GM12864 (cell line): ENCODE data around the gene SHLD2.

ENCODE experiments used
- DNase-seq: peaks from one replicate; pipeline ENCODE4 v3.0.0-alpha.2; 2011; ENCODE audit warnings: low read depth
- H3K4me3 ChIP-seq: 2 replicates; pipeline ENCODE4 v1.5.1; 2011; ENCODE audit warnings: mild to moderate bottlenecking, low read depth, low read length, control low read depth
- TF ChIP-seq, protein P1 (sequence below): IDR thresholded peaks from 2 replicates; pipeline ENCODE4 v1.5.1; 2011; ENCODE audit warnings: low read depth, mild to moderate bottlenecking, moderate library complexity, low read length, control low read depth, inconsistent platforms; ENCODE audit errors: missing control alignments

The SHLD2 gene

DNA sequence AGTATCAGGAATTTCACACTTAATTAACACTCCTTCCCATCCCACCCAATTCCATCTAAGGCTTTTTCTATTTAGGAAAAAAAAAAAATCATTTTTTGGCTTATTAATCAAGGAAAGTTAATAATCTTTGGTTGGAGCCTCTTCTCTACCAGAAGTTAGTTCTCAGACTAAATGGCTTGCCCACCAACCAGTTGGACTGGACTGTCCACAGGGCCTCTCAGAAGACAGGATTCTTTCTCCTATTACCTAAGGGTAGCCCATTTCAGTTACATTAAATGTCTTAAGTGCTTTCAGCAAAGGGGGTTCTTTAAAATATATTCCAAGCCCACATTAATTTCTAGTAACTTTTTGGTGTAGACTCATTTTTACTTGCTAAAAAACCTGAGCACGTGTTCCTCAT is 35.6 kb upstream of the SHLD2 start:
- no peak for DNase-seq
- H3K4me3 ChIP-seq, result no peak overlapping the region
- TF ChIP-seq, protein P1, sequence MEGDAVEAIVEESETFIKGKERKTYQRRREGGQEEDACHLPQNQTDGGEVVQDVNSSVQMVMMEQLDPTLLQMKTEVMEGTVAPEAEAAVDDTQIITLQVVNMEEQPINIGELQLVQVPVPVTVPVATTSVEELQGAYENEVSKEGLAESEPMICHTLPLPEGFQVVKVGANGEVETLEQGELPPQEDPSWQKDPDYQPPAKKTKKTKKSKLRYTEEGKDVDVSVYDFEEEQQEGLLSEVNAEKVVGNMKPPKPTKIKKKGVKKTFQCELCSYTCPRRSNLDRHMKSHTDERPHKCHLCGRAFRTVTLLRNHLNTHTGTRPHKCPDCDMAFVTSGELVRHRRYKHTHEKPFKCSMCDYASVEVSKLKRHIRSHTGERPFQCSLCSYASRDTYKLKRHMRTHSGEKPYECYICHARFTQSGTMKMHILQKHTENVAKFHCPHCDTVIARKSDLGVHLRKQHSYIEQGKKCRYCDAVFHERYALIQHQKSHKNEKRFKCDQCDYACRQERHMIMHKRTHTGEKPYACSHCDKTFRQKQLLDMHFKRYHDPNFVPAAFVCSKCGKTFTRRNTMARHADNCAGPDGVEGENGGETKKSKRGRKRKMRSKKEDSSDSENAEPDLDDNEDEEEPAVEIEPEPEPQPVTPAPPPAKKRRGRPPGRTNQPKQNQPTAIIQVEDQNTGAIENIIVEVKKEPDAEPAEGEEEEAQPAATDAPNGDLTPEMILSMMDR, result no peak

DNA sequence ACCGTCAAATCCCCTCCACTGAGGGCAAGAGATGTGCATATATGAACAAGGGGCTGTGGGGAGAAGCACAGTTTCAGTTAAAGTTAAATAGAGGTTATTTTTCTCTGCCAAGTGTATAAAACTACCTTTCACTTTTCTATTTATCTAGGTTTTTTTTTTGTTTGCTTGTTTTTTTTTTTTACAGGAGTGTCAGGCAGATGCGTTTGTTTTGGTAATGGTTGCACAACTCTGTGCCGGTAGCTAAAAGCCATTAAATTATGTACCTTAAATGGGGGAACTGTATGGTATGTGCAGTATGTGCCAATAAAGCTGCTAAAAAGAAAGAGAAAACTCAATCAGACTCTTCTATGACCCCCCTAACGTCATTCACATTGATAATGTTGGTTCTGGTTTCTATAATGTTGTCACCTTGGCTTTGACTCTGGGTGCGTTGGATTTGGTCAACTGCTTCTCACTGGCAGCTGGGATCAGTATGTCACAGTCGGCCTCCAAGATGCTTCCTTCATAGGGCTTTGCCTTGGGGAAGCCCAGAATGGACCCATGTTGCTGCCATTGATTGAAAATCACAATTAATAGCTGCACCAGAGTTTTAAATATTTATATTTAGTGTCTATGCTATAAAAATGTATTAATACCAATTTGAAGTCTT is 34.6 kb upstream of the SHLD2 start:
- H3K4me3 ChIP-seq, result no peak overlapping the region
- DNase-seq, result no peak
- TF ChIP-seq, protein P1, result no peak

DNA sequence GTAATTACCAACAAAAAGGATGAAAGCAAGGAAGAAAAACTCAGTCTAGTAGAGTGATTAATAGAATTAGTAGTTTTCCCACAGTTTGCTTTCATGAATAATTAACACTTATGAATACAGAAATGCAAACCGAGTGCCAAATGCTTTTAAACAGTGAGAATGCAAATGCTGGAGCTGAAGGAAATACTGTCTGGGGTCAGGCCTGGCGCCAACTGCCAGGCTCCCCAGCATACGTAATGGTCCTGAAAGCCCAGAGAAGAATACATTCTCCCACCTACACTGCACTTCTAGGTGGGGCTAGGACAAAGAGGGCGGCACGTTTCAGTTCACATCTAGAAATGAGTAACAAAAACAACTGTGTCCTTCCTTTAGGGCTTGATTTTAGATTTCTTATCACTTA is 30.4 kb upstream of the SHLD2 start:
- H3K4me3 ChIP-seq, result no peak overlapping the region

DNA sequence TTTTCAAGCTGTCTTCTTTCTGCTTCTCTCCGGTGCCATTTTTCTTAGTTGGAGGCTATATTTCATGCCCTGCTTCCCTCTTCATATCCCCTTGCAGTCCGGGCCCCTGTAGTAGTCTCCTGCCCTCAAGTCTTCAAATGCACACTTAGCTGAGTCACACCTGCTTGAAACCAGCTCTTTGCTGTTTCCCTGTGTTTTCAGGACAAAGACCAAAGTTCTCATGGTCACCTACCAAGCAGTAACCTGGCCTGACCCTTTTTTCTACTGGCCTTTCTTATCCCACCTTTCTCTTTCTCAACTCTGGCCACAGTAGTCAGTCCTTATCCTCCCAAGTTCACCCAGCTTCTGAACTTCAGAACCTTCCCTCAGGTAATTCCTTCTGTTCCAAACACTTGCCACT is 28.8 kb upstream of the SHLD2 start:
- TF ChIP-seq, protein P1, result no peak
- H3K4me3 ChIP-seq, result no peak overlapping the region
- DNase-seq, result no peak

More for the DNA sequence above, 30.4 kb upstream of the SHLD2 start:
- DNase-seq, result no peak
- TF ChIP-seq, protein P1, result no peak

DNA sequence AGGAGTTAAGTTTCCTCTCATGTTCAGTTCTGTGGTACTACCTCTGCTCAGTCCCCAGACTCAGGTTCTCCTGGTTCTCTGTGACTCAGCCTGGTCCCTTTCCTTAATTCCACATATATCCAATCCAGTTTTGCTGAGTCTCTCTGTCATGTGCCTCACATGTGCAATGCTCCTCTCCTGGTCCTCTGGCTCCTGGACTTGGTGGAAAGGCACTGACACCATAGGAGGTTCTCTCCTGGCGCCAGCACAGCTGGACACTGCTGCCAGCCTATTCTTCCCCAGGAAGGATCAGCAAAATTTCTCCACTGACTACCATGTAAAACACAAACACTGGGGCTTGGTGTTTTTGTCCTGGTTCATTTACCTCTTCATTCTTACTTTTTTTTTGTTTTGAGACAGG is 28.1 kb upstream of the SHLD2 start:
- H3K4me3 ChIP-seq, result no peak overlapping the region
- no peak for DNase-seq
- TF ChIP-seq, protein P1, result no peak

DNA sequence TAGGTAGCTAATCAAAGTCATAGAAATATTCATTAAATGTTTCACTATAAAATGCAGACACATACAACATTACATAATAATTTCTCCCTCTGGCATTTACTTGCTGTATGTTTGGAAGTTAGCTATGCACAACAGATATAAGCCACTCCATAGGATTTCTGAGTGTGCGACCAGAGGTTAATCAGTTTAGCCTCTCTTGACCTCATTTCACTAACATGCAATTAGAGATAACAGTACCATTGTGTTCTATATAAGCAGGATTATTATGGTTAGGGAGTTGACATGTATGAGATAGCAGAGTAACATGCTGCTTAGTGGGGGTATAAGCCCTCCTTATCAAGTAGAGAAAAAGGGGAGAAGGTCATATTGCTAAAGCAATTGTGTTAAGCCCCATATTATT is 26.7 kb upstream of the SHLD2 start:
- H3K4me3 ChIP-seq, result no peak overlapping the region
- no peak for DNase-seq

More for the DNA sequence above, 26.7 kb upstream of the SHLD2 start:
- TF ChIP-seq, protein P1, result no peak
